ENCODE results near the gene GPATCH8.
"Not testable (repeated sequence)": the region's sequence is repeated elsewhere in the genome, so short reads cannot be mapped to it uniquely, and the experiment has no call there.

The GPATCH8 gene

DNA sequence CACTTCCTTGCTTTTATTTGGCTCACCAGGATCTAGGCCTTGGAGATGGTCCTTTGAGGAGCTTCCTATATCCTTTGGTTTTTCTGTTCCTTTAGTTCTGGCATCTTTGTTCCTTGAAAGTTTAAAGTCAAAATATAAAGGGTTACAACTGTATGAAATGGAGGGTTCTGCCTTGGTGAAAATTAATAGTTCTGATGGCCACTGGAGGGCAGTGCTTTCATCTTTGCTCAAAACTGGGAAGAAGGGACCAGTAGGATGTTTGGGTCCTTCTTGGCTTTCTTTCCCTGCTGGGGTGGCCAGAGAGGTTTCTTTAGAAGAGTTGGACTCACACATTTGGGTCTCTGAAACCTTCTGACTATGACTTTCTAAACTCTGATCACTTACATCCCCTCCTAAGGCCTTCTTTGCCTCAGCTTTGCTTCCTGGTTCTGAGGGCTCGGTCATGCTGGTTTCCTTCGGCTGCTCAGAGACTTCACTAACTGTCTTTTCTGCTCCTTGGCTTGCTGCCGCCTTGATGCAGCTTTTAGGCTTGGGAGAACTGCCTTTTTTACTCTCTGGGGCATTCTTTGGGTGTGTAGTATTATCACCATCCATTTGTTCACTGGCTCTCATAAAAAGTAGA is 102.9 kb downstream of the GPATCH8 start:
- peak; percentile 6 for DNase-seq (ENCODE audit: low read depth)
- TF ChIP-seq, protein P1, sequence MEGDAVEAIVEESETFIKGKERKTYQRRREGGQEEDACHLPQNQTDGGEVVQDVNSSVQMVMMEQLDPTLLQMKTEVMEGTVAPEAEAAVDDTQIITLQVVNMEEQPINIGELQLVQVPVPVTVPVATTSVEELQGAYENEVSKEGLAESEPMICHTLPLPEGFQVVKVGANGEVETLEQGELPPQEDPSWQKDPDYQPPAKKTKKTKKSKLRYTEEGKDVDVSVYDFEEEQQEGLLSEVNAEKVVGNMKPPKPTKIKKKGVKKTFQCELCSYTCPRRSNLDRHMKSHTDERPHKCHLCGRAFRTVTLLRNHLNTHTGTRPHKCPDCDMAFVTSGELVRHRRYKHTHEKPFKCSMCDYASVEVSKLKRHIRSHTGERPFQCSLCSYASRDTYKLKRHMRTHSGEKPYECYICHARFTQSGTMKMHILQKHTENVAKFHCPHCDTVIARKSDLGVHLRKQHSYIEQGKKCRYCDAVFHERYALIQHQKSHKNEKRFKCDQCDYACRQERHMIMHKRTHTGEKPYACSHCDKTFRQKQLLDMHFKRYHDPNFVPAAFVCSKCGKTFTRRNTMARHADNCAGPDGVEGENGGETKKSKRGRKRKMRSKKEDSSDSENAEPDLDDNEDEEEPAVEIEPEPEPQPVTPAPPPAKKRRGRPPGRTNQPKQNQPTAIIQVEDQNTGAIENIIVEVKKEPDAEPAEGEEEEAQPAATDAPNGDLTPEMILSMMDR (IDR thresholded peaks at IDR 0.05; ENCODE audit: low read depth, low read length, missing control alignments), result peak; percentile 56
- no peak overlapping the region for H3K4me3 ChIP-seq (ENCODE audit: low read depth, low read length)
- in situ Hi-C loops (cut with HindIII; ENCODE audit: low sequenced_read_pairs), result no loop called here

DNA sequence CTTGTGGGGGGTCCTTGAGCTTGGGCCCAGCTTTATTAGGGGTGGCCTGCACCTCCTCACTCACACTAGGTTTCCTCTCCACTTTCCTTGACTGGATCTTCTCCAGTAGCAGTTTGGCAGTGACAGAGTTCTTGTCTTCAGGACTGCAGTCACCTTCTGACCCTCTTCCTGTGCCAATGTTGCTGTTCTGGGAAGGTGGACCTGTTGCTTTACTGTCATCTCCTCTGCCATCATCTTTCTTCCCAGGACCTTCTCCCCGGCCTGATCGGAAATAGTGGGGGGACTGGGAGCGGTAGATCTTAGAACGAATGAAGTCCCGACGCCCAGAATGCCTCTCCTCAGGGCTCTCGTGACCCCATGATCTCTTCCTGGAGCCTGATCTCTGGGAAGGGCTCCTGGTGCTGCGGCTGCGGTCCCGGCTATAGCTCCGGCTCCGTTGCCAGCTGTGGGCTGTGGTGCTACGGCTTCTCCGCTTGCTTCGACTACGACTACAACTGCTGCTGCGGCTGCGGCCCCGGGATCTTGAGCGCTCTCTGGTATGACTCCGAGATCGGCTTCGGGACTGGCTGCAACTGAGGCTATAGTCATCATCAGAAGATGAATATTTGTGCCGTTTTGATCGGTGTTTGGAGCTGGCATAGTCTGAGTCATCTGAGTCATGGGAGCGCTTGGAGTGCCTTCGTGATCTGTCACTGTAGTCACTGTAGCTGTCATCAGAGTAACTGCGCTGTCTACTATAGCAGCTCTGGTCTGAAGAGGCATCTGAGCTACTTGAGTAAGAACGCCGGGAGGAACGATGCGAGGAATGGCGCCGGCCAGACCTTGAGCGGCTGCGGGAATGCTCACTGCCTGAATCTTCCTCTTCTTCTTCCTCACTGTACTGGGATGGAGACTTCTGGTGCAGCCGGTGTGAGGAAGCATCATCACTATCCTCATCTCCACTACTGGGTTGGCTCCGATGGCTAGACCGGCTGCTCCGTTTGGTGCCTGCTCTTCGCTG is 104.2 kb downstream of the GPATCH8 start:
- no peak for DNase-seq (ENCODE audit: low read depth)
- H3K4me3 ChIP-seq (ENCODE audit: low read depth, low read length), result no peak overlapping the region
- in situ Hi-C loops (cut with HindIII; ENCODE audit: low sequenced_read_pairs), result no loop called here
- TF ChIP-seq, protein P1 (IDR thresholded peaks at IDR 0.05; ENCODE audit: low read depth, low read length, missing control alignments), result no peak

DNA sequence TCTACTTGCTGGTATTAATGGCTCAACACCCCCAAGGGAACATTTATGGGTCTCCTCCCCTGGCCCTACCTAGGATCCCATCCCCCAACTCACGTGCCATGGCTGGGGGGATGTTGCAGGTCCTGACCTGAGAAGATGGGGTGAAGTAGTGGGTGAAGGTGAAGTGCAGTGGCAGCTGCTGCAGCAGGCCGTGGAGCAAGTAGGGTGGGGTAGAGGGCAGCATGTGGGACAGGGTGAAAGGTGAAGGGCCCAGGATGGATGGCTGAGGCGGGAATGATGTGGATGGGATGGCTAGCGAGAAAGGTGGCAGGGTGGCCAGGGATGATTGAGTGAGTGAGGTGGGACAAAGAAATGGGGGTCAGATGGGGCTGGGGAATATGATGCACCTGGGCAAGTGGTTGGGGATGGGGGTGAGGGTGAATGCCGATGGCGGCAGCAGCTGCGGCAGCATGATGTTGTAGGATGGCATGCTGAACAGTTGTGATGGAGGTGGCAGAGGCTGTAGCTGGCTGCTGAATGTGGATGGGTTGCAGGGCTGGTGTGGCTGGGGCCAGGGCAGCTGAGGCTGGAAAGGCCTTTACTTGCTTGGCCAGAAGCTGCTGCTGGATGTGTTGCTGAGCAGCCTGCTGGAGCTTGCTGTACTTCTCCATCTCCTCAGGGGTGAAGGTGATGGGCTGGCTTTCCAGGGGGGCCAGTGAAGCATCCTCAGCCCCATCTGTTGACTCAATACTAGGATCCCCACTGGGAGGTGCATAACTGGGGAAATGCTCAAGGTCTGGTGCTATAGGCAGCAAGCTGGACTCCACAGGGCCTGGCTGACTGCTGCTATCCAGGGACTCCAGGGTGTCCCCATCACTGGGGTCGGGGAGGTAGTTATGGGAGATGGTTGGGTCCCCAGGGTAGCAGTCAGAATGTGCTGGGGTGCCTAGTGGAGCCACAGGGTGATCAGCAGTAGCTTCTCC is 105.4 kb downstream of the GPATCH8 start:
- TF ChIP-seq, protein P1 (IDR thresholded peaks at IDR 0.05; ENCODE audit: low read depth, low read length, missing control alignments), result no peak
- in situ Hi-C loops (cut with HindIII; ENCODE audit: low sequenced_read_pairs), result no loop called here
- no peak for DNase-seq (ENCODE audit: low read depth)
- no peak overlapping the region for H3K4me3 ChIP-seq (ENCODE audit: low read depth, low read length)

DNA sequence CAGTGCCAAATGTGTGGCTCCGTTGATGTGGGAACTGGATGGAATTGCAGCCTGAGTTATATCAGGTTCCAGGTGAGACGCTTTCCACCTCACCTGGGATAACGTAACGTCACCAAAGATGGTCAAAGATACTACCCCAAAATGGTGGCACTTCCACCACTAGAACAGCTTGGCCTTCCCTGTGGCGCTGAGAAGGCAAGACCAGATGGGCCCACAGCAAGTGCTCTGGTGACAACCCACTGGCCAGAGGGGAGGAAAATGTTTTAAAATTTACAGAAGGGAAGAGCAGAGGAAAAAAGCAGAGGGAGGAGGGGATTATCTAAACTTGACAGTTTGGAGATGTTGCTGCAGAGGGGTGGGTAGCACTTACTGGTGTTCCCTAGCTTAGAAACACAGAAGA is 106.3 kb downstream of the GPATCH8 start:
- H3K4me3 ChIP-seq (ENCODE audit: low read depth, low read length), result no peak overlapping the region
- DNase-seq (ENCODE audit: low read depth), result no peak
- TF ChIP-seq, protein P1 (IDR thresholded peaks at IDR 0.05; ENCODE audit: low read depth, low read length, missing control alignments), result no peak
- in situ Hi-C loops (cut with HindIII; ENCODE audit: low sequenced_read_pairs), result no loop called here

DNA sequence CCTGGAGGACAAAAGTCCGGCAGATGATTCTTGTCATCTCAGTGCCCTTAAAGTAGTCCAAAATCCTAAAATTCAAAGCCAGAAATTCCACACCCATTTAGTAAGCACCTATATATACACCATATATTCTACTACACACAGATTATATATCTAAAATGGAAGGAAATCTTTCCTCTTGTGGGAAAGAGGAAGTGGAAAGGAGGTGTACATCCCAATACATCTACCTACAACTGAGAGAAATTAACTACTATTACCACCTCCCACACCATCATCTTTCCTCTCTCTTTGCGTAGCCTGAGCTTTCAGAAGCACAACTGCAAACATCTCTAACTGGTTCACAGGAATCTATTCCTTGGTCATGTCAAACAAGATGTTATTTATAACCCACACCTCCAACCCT is 108.4 kb downstream of the GPATCH8 start:
- no peak for DNase-seq (ENCODE audit: low read depth)
- TF ChIP-seq, protein P1 (IDR thresholded peaks at IDR 0.05; ENCODE audit: low read depth, low read length, missing control alignments), result no peak
- H3K4me3 ChIP-seq (ENCODE audit: low read depth, low read length), result no peak overlapping the region
- in situ Hi-C loops (cut with HindIII; ENCODE audit: low sequenced_read_pairs), result loop anchor here (5.0 kb wide), 2 partner anchors 42 to 77 kb away; no protein-coding TSS in a partner anchor

DNA sequence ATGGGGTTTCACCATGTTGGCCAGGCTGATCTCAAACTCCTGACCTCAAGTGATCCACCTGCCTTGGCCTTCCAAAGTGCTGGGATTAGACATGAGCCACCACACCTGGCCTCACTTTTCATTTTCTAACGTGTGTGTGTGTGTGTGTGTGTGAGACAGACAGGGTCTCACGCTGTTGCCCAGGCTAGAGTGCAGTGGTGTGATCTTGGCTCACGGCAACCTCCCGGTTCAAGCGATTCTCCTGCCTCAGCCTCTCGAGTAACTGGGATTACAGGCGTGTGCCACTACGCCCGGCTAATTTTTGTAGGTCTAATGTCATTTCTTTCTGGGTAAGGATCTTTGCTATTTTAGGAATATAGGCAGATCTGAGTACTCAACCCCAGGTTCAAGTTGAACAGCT is 109.1 kb downstream of the GPATCH8 start:
- in situ Hi-C loops (cut with HindIII; ENCODE audit: low sequenced_read_pairs), result loop anchor here (5.0 kb wide), 2 partner anchors 43 to 78 kb away; no protein-coding TSS in a partner anchor
- H3K4me3 ChIP-seq (ENCODE audit: low read depth, low read length); DNase-seq (ENCODE audit: low read depth): not testable (repeated sequence)
